ENCODE measurements around the gene PRPF4.
"Not testable (repeated sequence)": the region's sequence is repeated elsewhere in the genome, so short reads cannot be mapped to it uniquely, and the experiment has no call there.

PRPF4 gene

DNA sequence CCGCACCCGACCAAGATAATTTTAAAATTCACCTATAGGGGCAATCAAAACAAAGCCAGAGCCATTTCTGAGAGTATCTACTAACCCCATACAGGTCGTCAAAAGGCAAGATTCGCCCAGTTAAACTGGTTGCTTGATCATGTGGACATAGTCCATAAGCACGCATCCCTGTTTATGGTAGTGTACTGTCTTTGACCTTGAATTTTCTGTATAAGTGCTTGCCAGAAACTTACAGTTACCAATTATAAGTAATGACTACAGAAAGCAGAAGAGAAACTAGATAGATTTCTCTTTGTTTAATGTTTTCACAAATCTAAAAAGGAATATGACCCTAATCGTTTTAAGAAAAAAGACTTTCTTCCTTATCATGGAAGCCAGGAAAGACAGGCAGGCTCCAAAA, 28.5 kb upstream of the PRPF4 start:
- H3K9ac ChIP-seq (ENCODE audit: low read depth, low read length), result no peak overlapping the region
- H3K9me3 ChIP-seq (replicated peaks; ENCODE audit: low read length), result no peaks in the 10 kb centered on the region
- H3K4me1 ChIP-seq (ENCODE audit: control insufficient read depth, insufficient read depth, low read length), result no peaks in the 10 kb centered on the region
- H3K27me3 ChIP-seq (ENCODE audit: control insufficient read depth, insufficient read depth, low read length), result no peaks in the 10 kb centered on the region
- H3K4me2 ChIP-seq (ENCODE audit: low read length), result no peak overlapping the region
- no peaks in the 10 kb centered on the region for H3K36me3 ChIP-seq (ENCODE audit: insufficient read depth, low read length)
- no peak overlapping the region for H3K4me3 ChIP-seq (ENCODE audit: low read length)

DNA sequence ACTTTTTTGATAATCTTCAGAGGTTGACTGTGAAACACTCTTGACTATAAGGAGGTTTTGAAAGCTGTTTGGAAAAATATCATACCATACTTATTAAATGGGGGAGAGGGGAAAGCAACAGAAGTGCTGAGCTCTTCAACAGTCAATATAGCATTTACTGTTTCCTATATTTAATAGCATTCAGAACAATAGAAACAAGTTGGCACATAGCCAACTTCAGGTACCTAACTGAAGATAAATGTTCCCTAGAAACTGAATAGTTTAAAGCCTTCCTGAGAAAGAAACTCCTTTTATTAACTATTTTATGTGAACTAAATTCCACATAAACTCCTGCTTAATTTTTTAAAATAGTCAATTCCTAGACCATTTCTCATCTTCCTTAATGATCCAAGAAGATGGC, 27.8 kb upstream of the PRPF4 start:
- no peaks in the 10 kb centered on the region for H3K27me3 ChIP-seq (ENCODE audit: control insufficient read depth, insufficient read depth, low read length)
- no peaks in the 10 kb centered on the region for H3K36me3 ChIP-seq (ENCODE audit: insufficient read depth, low read length)
- H3K4me3 ChIP-seq (ENCODE audit: low read length), result no peak overlapping the region
- H3K9me3 ChIP-seq (replicated peaks; ENCODE audit: low read length), result no peaks in the 10 kb centered on the region
- no peak overlapping the region for H3K4me2 ChIP-seq (ENCODE audit: low read length)
- no peak overlapping the region for H3K9ac ChIP-seq (ENCODE audit: low read depth, low read length)
- H3K4me1 ChIP-seq (ENCODE audit: control insufficient read depth, insufficient read depth, low read length), result no peaks in the 10 kb centered on the region

DNA sequence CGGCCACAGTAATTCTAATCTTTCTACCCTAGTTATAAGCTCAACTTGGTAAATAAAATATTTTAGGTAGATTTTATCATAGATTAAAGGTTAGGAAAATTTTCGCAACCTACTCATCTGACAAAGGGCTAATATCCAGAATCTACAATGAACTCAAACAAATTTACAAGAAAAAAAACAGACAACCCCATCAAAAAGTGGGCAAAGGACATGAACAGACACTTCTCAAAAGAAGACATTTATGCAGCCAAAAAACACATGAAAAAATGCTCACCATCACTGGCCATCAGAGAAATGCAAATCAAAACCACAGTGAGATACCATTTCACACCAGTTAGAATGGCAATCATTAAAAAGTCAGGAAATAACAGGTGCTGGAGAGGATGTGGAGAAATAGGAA, 25.8 kb upstream of the PRPF4 start:
- H3K4me2 ChIP-seq (ENCODE audit: low read length); H3K36me3 ChIP-seq (ENCODE audit: insufficient read depth, low read length); H3K4me3 ChIP-seq (ENCODE audit: low read length); H3K9ac ChIP-seq (ENCODE audit: low read depth, low read length); H3K4me1 ChIP-seq (ENCODE audit: control insufficient read depth, insufficient read depth, low read length); H3K27me3 ChIP-seq (ENCODE audit: control insufficient read depth, insufficient read depth, low read length); H3K9me3 ChIP-seq (replicated peaks; ENCODE audit: low read length): not testable (repeated sequence)

DNA sequence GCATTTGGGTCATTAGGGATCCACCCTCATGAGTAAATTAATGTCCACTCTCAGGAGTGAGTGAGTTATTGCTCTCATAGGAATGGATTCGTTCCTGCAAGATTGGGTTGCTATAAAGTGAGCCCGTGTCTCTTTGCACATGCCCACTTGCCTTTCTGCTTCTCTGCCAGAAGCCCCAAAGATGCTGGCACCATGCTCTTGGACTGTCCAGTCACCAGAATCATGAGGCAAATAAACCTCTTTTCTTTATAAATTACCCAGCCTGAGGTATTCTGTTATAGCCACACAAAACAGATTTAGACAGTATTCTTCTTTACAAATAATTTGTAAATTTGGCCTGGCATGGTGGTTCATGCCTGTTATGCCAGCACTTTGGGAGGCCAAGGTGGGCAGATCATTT, 24.7 kb upstream of the PRPF4 start:
- Histone ChIP-seq H3K9ac (ENCODE audit: low read depth, low read length) (no peak overlapping the region), H3K4me1 (ENCODE audit: control insufficient read depth, insufficient read depth, low read length) (no peaks in the 10 kb centered on the region), H3K36me3 (ENCODE audit: insufficient read depth, low read length) (no peaks in the 10 kb centered on the region), H3K27me3 (ENCODE audit: control insufficient read depth, insufficient read depth, low read length) (no peaks in the 10 kb centered on the region), H3K9me3 (replicated peaks; ENCODE audit: low read length) (no peaks in the 10 kb centered on the region), H3K4me3 (ENCODE audit: low read length) (no peak overlapping the region), H3K4me2 (ENCODE audit: low read length) (no peak overlapping the region)

DNA sequence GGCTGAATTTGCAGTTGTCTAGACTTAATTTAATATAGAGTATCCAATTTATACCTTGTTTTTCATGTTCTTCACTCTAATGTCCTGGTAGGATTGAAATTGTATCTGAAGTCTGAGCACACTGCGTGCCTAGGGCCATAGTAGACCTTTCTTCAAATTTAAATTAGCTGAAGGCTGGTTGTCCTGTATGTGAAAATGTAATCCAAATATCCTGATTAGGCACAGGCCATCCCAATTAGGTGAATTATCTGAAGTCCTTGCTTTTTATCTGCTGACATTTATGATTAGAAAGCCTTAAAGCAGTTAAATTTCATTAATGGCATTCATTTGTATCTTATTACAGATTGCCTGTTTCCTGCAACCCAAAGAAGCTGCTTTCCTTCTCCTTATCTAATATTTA, 20.5 kb upstream of the PRPF4 start:
- Histone ChIP-seq H3K36me3 (ENCODE audit: insufficient read depth, low read length) (peaks cover 18% of the 10 kb centered on the region), H3K4me3 (ENCODE audit: low read length) (no peak overlapping the region), H3K4me1 (ENCODE audit: control insufficient read depth, insufficient read depth, low read length) (no peaks in the 10 kb centered on the region), H3K9ac (ENCODE audit: low read depth, low read length) (no peak overlapping the region), H3K27me3 (ENCODE audit: control insufficient read depth, insufficient read depth, low read length) (no peaks in the 10 kb centered on the region), H3K4me2 (ENCODE audit: low read length) (no peak overlapping the region), H3K9me3 (replicated peaks; ENCODE audit: low read length) (no peaks in the 10 kb centered on the region)

DNA sequence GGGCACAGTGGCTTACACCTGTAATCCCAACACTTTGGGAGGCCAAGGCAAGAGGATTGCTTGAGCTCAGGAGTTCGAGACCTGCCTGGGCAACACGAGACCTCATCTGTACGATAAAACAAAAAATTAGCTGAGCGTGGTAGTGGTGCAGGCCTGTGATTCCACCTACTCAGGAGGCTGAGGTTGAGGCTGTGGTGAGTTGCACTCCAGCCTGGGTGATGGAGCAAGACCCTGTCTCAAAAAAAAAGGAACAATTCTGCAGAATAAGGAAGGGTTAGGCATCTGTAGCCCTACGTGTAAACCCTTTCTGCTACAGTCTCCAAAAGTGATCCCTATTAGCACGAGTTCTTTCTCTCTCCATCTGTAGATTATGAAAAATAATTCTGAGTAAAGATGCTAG, 20.0 kb upstream of the PRPF4 start:
- Histone ChIP-seq H3K4me3 (ENCODE audit: low read length) (no peak overlapping the region), H3K9me3 (replicated peaks; ENCODE audit: low read length) (no peaks in the 10 kb centered on the region), H3K4me1 (ENCODE audit: control insufficient read depth, insufficient read depth, low read length) (no peaks in the 10 kb centered on the region), H3K36me3 (ENCODE audit: insufficient read depth, low read length) (peaks cover 22% of the 10 kb centered on the region), H3K9ac (ENCODE audit: low read depth, low read length) (no peak overlapping the region), H3K27me3 (ENCODE audit: control insufficient read depth, insufficient read depth, low read length) (no peaks in the 10 kb centered on the region), H3K4me2 (ENCODE audit: low read length) (no peak overlapping the region)

DNA sequence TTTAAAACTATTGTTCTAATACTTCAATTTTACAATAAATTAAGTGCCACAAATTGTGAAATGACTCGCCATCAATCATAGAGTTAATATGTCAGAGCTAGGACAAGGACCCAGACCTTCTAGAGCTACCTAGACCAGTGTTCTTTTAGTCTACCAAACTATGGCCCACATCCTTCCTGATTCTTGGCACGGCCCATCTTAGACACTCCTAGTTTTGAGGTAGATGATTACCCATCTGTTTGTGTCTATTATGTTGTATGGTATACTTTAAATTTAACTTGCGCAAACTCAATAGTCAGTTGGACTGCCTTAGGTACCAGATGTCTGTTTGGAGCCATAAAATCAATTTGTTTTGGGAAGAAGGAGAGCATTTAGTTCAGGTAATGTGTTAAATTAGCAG, 17.6 kb upstream of the PRPF4 start:
- Histone ChIP-seq H3K36me3 (ENCODE audit: insufficient read depth, low read length) (peaks cover 23% of the 10 kb centered on the region), H3K9me3 (replicated peaks; ENCODE audit: low read length) (no peaks in the 10 kb centered on the region), H3K4me2 (ENCODE audit: low read length) (no peak overlapping the region), H3K4me1 (ENCODE audit: control insufficient read depth, insufficient read depth, low read length) (no peaks in the 10 kb centered on the region), H3K27me3 (ENCODE audit: control insufficient read depth, insufficient read depth, low read length) (no peaks in the 10 kb centered on the region), H3K4me3 (ENCODE audit: low read length) (no peak overlapping the region), H3K9ac (ENCODE audit: low read depth, low read length) (no peak overlapping the region)

DNA sequence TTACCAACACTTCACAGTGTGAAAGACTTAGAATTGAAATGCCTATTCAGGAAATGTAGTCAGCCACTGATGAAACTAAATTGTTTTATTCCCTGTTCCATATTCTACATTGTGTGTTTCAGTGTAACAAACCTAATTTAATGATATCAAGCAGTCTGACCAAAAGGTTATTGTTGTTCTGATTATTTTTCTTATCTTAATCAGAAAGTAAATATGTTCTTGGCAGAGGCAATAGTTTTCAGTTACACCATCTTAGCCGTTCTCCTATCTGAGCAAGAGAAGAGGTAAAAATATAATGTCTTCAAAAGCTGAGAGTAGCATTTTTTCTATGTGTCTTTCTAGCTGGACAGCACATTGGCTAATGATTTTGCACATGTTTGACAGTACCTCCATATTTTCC, 17.2 kb upstream of the PRPF4 start:
- H3K4me1 ChIP-seq (ENCODE audit: control insufficient read depth, insufficient read depth, low read length), result no peaks in the 10 kb centered on the region
- H3K4me2 ChIP-seq (ENCODE audit: low read length), result no peak overlapping the region
- H3K36me3 ChIP-seq (ENCODE audit: insufficient read depth, low read length), result peaks cover 24% of the 10 kb centered on the region
- no peak overlapping the region for H3K9ac ChIP-seq (ENCODE audit: low read depth, low read length)
- H3K4me3 ChIP-seq (ENCODE audit: low read length), result no peak overlapping the region
- no peaks in the 10 kb centered on the region for H3K27me3 ChIP-seq (ENCODE audit: control insufficient read depth, insufficient read depth, low read length)
- H3K9me3 ChIP-seq (replicated peaks; ENCODE audit: low read length), result no peaks in the 10 kb centered on the region

DNA sequence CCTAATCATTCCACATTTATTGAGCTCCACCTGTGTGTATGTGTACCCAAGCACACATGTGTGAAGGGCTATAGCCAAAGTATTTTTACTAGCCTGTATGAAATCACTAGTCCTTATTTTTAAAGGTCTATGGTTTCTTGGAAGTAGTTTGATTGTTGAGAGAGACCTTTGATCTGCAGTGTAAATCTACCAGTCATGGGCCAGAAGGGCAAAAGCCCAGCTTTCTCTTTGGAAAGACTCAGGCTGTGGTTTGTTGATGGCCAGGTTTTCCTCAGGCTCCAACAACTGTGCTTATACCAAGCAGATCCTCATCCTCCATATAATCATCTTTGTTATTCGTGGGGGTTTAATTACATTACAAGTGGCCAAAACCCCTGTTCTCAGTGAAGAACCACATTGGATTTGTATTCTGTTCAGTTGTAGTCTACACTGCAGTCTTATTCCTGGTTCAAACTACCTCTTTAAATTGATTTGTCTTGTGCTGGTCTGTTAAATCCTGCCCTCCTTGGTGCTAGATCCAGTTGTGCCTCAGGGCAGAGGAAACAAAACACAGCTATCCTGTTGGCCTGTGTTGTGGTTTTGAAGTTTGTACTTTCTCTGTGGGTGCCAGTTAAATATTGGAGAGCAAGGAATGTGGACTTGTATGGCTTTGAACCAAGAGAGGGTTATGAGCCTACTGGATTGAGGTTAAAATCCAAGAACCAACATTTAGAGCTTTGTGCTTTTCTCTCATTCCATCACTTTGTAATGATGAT, 13.4 kb upstream of the PRPF4 start:
- H3K27me3 ChIP-seq (ENCODE audit: control insufficient read depth, insufficient read depth, low read length), result no peaks in the 10 kb centered on the region
- H3K9me3 ChIP-seq (replicated peaks; ENCODE audit: low read length), result no peaks in the 10 kb centered on the region
- no peak overlapping the region for H3K9ac ChIP-seq (ENCODE audit: low read depth, low read length)
- H3K36me3 ChIP-seq (ENCODE audit: insufficient read depth, low read length), result peaks cover 31% of the 10 kb centered on the region
- H3K4me1 ChIP-seq (ENCODE audit: control insufficient read depth, insufficient read depth, low read length), result no peaks in the 10 kb centered on the region
- no peak overlapping the region for H3K4me2 ChIP-seq (ENCODE audit: low read length)
- no peak overlapping the region for H3K4me3 ChIP-seq (ENCODE audit: low read length)

DNA sequence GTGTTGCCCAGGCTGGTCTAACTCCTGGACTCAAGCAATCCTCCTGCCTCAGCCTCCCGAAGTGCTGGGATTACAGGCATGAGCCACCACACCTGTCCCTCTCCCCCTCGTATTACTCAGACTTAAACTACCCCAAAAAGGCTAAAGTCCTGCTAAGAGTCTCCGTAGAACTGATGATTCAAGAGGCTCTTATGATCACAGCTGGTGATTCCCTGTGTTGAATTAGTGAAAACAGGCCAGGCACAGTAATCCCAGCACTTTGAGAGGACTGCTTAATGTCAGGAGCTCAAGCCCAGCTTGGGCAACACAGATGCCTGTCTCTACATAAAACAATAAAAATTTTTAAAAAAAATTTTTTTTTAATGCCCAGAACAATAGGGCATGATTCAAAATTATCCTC, 9.3 kb upstream of the PRPF4 start:
- Histone ChIP-seq H3K9me3 (replicated peaks; ENCODE audit: low read length) (no peaks in the 10 kb centered on the region), H3K4me2 (ENCODE audit: low read length) (no peak overlapping the region), H3K9ac (ENCODE audit: low read depth, low read length) (no peak overlapping the region), H3K4me1 (ENCODE audit: control insufficient read depth, insufficient read depth, low read length) (no peaks in the 10 kb centered on the region), H3K4me3 (ENCODE audit: low read length) (no peak overlapping the region), H3K27me3 (ENCODE audit: control insufficient read depth, insufficient read depth, low read length) (no peaks in the 10 kb centered on the region), H3K36me3 (ENCODE audit: insufficient read depth, low read length) (peaks cover 36% of the 10 kb centered on the region)

DNA sequence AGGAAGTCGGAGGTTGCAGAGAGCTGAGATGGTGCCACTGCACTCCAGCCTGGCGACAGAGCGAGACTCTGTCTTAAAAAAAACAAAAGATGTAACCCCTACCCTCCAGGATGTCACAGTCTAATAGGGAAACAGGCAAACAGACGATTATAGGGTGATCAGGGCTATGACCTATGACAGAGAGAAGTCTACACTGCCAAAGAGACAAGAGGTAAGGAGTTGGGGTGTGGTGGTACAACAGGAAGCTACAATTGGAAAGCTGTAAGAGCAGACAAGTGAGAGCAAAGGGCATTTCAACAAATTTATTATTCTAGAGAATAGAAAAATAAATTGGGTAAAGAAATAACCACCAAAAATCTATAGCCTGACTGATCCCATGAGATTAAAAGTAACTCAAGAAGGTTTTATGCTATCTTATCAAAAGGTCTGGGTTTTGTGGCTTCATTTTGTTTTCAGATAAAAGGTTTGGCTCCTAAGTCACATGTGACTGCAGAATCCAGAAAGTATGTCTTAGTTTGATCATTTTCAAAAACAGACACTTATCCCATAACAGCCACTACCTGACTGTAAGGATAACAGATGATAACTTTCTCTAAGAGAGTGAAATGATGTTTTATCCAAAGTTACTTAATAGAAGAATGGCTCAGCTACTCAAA, 7.4 kb upstream of the PRPF4 start:
- Histone ChIP-seq H3K9me3 (replicated peaks; ENCODE audit: low read length) (no peaks in the 10 kb centered on the region), H3K27me3 (ENCODE audit: control insufficient read depth, insufficient read depth, low read length) (no peaks in the 10 kb centered on the region), H3K4me2 (ENCODE audit: low read length) (no peak overlapping the region), H3K36me3 (ENCODE audit: insufficient read depth, low read length) (peaks cover 52% of the 10 kb centered on the region), H3K4me3 (ENCODE audit: low read length) (no peak overlapping the region), H3K4me1 (ENCODE audit: control insufficient read depth, insufficient read depth, low read length) (no peaks in the 10 kb centered on the region), H3K9ac (ENCODE audit: low read depth, low read length) (no peak overlapping the region)

DNA sequence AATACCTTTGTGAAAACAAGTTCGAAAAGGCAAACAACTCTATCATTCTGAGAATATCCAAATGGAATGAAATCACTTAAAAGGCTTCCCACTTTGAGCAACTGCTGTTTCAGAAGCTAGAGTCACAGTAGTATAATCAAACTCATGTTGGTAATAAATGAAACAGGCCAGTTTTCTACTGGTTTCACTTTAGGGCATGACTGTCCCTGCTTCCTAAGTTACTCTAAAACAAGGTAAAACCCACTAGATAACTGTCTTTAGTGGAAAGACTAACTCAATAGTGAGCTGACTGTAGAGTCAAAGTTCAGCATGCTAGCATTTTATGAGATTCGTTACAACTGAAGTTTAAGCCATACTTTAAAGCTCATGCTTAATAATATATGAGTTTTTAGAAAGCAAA, 6.1 kb upstream of the PRPF4 start:
- Histone ChIP-seq H3K9ac (ENCODE audit: low read depth, low read length) (no peak overlapping the region), H3K4me1 (ENCODE audit: control insufficient read depth, insufficient read depth, low read length) (peaks cover 7% of the 10 kb centered on the region), H3K36me3 (ENCODE audit: insufficient read depth, low read length) (peaks cover 52% of the 10 kb centered on the region), H3K4me3 (ENCODE audit: low read length) (no peak overlapping the region), H3K4me2 (ENCODE audit: low read length) (no peak overlapping the region), H3K9me3 (replicated peaks; ENCODE audit: low read length) (no peaks in the 10 kb centered on the region), H3K27me3 (ENCODE audit: control insufficient read depth, insufficient read depth, low read length) (no peaks in the 10 kb centered on the region)
